Mesendoderm (in vitro differentiated cells): ENCODE data around the gene TGOLN2.
"Not testable (repeated sequence)": the region's sequence is repeated elsewhere in the genome, so short reads cannot be mapped to it uniquely, and the experiment has no call there.

Experiments
- DNase-seq: peaks from one replicate; pipeline ENCODE4 v3.0.0; 2013
- H2AK5ac ChIP-seq: 2 replicates; pipeline ENCODE4 v1.6.1; 2013; ENCODE audit warnings: low read length, inconsistent platforms
- H2BK120ac ChIP-seq: 2 replicates; pipeline ENCODE4 v1.6.1; 2013; ENCODE audit warnings: low read depth, mild to moderate bottlenecking, low read length, moderate library complexity, mixed read lengths
- H2BK15ac ChIP-seq: replicated peaks from 2 replicates; pipeline ENCODE4 v1.6.1; 2013; ENCODE audit warnings: low read depth, mild to moderate bottlenecking, moderate library complexity
- H2BK5ac ChIP-seq: 2 replicates; pipeline ENCODE4 v1.6.1; 2013; ENCODE audit warnings: low read length, inconsistent platforms
- H3K18ac ChIP-seq: 2 replicates; pipeline ENCODE4 v1.6.1; 2013; ENCODE audit warnings: mild to moderate bottlenecking, low read length, mixed read lengths
- H3K23ac ChIP-seq: one replicate; pipeline ENCODE4 v1.6.1; 2013; ENCODE audit warnings: low read length
- H3K27ac ChIP-seq: 2 replicates; pipeline ENCODE4 v1.5.1; 2013; ENCODE audit warnings: low read depth, mild to moderate bottlenecking, inconsistent platforms, low read length, moderate library complexity
- H3K27me3 ChIP-seq: 2 replicates; pipeline ENCODE4 v1.6.1; 2013; ENCODE audit warnings: low read length, control low read depth, mild to moderate bottlenecking, inconsistent platforms; ENCODE audit not compliant: insufficient read depth, poor library complexity
- H3K36me3 ChIP-seq: 2 replicates; pipeline ENCODE4 v1.6.1; 2013; ENCODE audit warnings: low read length, inconsistent platforms; ENCODE audit not compliant: control insufficient read depth, insufficient read depth
- H3K4ac ChIP-seq: one replicate; pipeline ENCODE4 v1.6.1; 2013; ENCODE audit warnings: low read depth, mild to moderate bottlenecking, low read length, moderate library complexity
- H3K4me1 ChIP-seq: 2 replicates; pipeline ENCODE4 v1.6.1; 2013; ENCODE audit warnings: low read depth, low read length, inconsistent platforms; ENCODE audit not compliant: control insufficient read depth
- H3K4me2 ChIP-seq: 2 replicates; pipeline ENCODE4 v1.6.1; 2013; ENCODE audit warnings: low read length
- H3K4me3 ChIP-seq: 2 replicates; pipeline ENCODE4 v1.5.1; 2013; ENCODE audit warnings: mild to moderate bottlenecking, low read length
- H3K56ac ChIP-seq: one replicate; pipeline ENCODE4 v1.6.1; 2013; ENCODE audit warnings: low read length
- H3K79me1 ChIP-seq: 2 replicates; pipeline ENCODE4 v1.6.1; 2013; ENCODE audit warnings: low read length, inconsistent platforms
- H3K79me2 ChIP-seq: 2 replicates; pipeline ENCODE4 v1.6.1; 2013; ENCODE audit warnings: mild to moderate bottlenecking, low read length; ENCODE audit not compliant: control insufficient read depth, insufficient read depth
- H3K9ac ChIP-seq: 2 replicates; pipeline ENCODE4 v1.6.1; 2013; ENCODE audit warnings: low read length, inconsistent platforms
- H4K5ac ChIP-seq: one replicate; pipeline ENCODE4 v1.6.1; 2013; ENCODE audit warnings: low read length
- H4K8ac ChIP-seq: one replicate; pipeline ENCODE4 v1.6.1; 2013; ENCODE audit warnings: low read depth, mild to moderate bottlenecking, control low read depth, low read length, moderate library complexity
- WGBS: extraction: QIAGEN DNeasy Blood & Tissue Kit; methylation state at CpG from one replicate; pipeline ENCODE4 v1.1.7; 2013; ENCODE audit warnings: low lambda C conversion rate, missing lambda C conversion rate; ENCODE audit not compliant: insufficient coverage; ENCODE audit errors: extremely low coverage; 5-methylcytosine and 5-hydroxymethylcytosine counted together

The TGOLN2 gene

GRCh38 chr2:85319796-85320195 is 8.0 kb downstream of the TGOLN2 start:
- H3K56ac ChIP-seq = no peak overlapping the region
- H3K79me2 ChIP-seq = peaks cover 3% of the 10 kb centered on the region
- H3K27ac ChIP-seq = no peak overlapping the region
- H3K4me2 ChIP-seq = no peak overlapping the region
- H3K27me3 ChIP-seq = no peaks in the 10 kb centered on the region
- H3K36me3 ChIP-seq = peaks cover 14% of the 10 kb centered on the region
- no peak overlapping the region for H3K23ac ChIP-seq
- no peak overlapping the region for H2BK5ac ChIP-seq
- no peak overlapping the region for H3K4me3 ChIP-seq
- no peak overlapping the region for H3K4ac ChIP-seq
- H2BK120ac ChIP-seq = no peak overlapping the region
- H3K4me1 ChIP-seq = no peaks in the 10 kb centered on the region
- no peak overlapping the region for H3K18ac ChIP-seq
- H2AK5ac ChIP-seq = no peak overlapping the region
- H4K8ac ChIP-seq = no peak overlapping the region
- no peak overlapping the region for H2BK15ac ChIP-seq
- no peak for DNase-seq
- H3K79me1 ChIP-seq = peaks cover 10% of the 10 kb centered on the region
- no CpG with 5 or more reads among the region's 4 CpGs for WGBS
- no peak overlapping the region for H3K9ac ChIP-seq
- H4K5ac ChIP-seq = no peak overlapping the region

DNA sequence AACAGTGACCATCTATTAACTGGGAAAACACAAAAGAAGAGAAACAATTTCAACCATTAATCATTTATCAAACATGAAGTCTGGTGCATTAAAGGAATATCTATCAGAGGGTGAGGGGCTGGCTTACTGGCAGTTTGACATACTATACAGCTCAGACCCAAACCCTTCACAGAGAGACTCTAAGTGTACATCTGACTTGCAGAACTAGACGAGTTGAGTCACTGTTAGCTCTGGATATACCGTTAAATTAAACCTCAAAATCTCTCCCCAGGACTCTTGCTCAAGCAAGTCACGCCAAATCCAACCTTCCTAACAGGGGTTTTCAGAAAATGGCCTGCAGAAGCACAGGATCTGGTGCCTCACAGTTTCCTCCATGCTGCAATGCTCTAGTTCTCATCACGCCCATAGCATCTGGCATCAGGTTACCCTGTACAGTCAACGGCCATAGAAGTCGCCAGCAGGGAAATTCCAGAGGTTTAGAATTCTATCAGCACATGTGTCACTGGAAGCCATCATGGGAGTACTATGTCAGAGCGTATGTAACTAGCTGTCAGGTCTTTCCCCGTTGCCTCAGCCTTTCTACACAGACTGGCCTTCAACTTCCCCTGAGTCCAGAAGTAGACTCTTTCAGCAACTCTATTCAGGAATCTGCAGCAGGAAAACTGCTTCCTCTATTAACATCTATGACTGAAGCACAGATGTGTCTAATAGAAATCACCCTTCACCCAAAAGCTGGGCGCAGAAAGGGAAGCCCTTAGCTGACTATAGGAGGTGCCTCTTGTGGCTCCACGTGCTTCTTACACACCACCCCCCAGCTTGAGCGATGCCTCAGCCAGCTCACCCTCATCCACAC is 9.3 kb downstream of the TGOLN2 start:
- Histone ChIP-seq H3K4me3 (no peak overlapping the region), H3K4me2 (no peak overlapping the region), H3K9ac (no peak overlapping the region), H3K18ac (no peak overlapping the region), H3K27me3 (no peaks in the 10 kb centered on the region), H3K56ac (no peak overlapping the region), H2BK15ac (no peak overlapping the region), H2BK5ac (no peak overlapping the region), H3K79me2 (no peaks in the 10 kb centered on the region), H3K79me1 (peaks cover 6% of the 10 kb centered on the region), H2AK5ac (no peak overlapping the region), H3K23ac (no peak overlapping the region), H3K27ac (no peak overlapping the region), H4K5ac (no peak overlapping the region), H4K8ac (no peak overlapping the region), H2BK120ac (no peak overlapping the region), H3K36me3 (peaks cover 8% of the 10 kb centered on the region), H3K4ac (no peak overlapping the region), H3K4me1 (no peaks in the 10 kb centered on the region)
- no CpG with 5 or more reads among the region's 11 CpGs for WGBS
- no peak for DNase-seq

DNA sequence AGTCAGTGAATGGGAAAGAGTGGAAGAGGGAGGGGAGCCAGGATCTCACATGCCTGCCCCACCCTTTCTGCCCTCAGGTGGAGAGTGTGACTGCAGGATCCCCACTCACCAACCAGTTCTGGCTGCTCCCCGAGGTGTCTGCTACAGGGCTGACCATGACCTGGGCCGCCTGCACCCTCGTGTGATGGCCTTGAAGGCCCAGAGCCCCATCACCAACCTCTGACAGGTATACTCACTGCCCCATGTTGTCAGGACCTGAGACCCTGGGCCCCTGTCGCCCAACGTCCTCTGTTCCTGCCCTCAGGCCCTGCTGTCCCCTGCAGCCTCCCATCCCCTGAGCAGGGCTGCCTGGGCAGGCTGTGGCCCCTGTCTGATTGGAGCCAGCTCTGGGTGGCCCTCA is 11.9 kb downstream of the TGOLN2 start:
- not testable (repeated sequence) for H4K5ac ChIP-seq, H3K27me3 ChIP-seq, H3K56ac ChIP-seq, H2BK5ac ChIP-seq, H3K4me3 ChIP-seq, H2BK15ac ChIP-seq, H3K79me2 ChIP-seq, H3K4ac ChIP-seq, H3K79me1 ChIP-seq, H3K9ac ChIP-seq, H3K4me2 ChIP-seq, H4K8ac ChIP-seq, H2AK5ac ChIP-seq, H3K23ac ChIP-seq, DNase-seq, H3K36me3 ChIP-seq, H3K4me1 ChIP-seq, H3K18ac ChIP-seq, H2BK120ac ChIP-seq, H3K27ac ChIP-seq
- WGBS = no CpG with 5 or more reads among the region's 5 CpGs

- H3K4me3 ChIP-seq = no peak overlapping the region
- no peak overlapping the region for H4K5ac ChIP-seq
- H2BK120ac ChIP-seq = no peak overlapping the region
- no peak overlapping the region for H2BK15ac ChIP-seq
- H3K79me2 ChIP-seq = no peaks in the 10 kb centered on the region
- H3K36me3 ChIP-seq = peaks cover 4% of the 10 kb centered on the region
- no peak overlapping the region for H4K8ac ChIP-seq
- H3K27ac ChIP-seq = no peak overlapping the region
- no peak overlapping the region for H3K9ac ChIP-seq
- H3K4me2 ChIP-seq = no peak overlapping the region
- H2AK5ac ChIP-seq = no peak overlapping the region
- no peak overlapping the region for H3K56ac ChIP-seq
- H3K27me3 ChIP-seq = no peaks in the 10 kb centered on the region
- no CpG with 5 or more reads among the region's 10 CpGs for WGBS
- DNase-seq = no peak
- H3K4me1 ChIP-seq = peaks cover 6% of the 10 kb centered on the region
- H3K23ac ChIP-seq = no peak overlapping the region
- peaks cover 3% of the 10 kb centered on the region for H3K79me1 ChIP-seq
- H3K4ac ChIP-seq = no peak overlapping the region
- no peak overlapping the region for H3K18ac ChIP-seq
- no peak overlapping the region for H2BK5ac ChIP-seq
Observed at GRCh38 chr2:85314884-85315242, 12.9 kb downstream of the TGOLN2 start.

GRCh38 chr2:85312404-85312803 is 15.4 kb downstream of the TGOLN2 start:
- no peak overlapping the region for H2BK15ac ChIP-seq
- no peak overlapping the region for H3K4ac ChIP-seq
- H2BK5ac ChIP-seq = no peak overlapping the region
- no peak overlapping the region for H3K18ac ChIP-seq
- H2BK120ac ChIP-seq = no peak overlapping the region
- H3K27me3 ChIP-seq = no peaks in the 10 kb centered on the region
- peaks cover 8% of the 10 kb centered on the region for H3K4me1 ChIP-seq
- H3K56ac ChIP-seq = no peak overlapping the region
- WGBS = 100% methylated on average over 1 of the region's 7 CpGs
- no peak overlapping the region for H3K27ac ChIP-seq
- H3K9ac ChIP-seq = no peak overlapping the region
- no peak overlapping the region for H4K5ac ChIP-seq
- no peak overlapping the region for H3K4me3 ChIP-seq
- H3K4me2 ChIP-seq = no peak overlapping the region
- DNase-seq = no peak
- no peaks in the 10 kb centered on the region for H3K79me2 ChIP-seq
- peaks cover 2% of the 10 kb centered on the region for H3K36me3 ChIP-seq
- H3K79me1 ChIP-seq = no peaks in the 10 kb centered on the region
- H4K8ac ChIP-seq = no peak overlapping the region
- no peak overlapping the region for H2AK5ac ChIP-seq
- no peak overlapping the region for H3K23ac ChIP-seq

DNA sequence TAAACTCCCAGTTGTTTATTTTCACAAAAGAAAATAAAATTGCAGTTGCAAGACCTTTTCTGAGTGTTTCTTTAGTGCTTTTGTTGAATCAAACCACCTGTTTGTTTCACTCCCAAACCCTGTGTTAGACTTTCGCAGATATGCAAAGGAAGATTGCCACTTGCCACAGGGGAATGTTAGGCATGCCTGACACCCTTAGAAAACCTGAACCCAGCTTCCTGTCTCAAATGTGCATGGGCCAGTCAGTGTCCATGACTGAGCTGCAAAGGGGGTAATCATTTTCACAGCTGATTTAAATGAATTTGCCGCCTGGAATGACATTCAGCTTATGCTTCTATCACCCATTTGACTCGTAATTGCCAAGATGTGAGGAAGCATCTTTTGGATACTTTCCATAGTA is 17.5 kb downstream of the TGOLN2 start:
- WGBS = no CpG with 5 or more reads among the region's 3 CpGs
- Histone ChIP-seq H4K8ac (no peak overlapping the region), H3K79me1 (no peaks in the 10 kb centered on the region), H2BK120ac (no peak overlapping the region), H3K4ac (no peak overlapping the region), H3K36me3 (no peaks in the 10 kb centered on the region), H4K5ac (no peak overlapping the region), H3K27me3 (no peaks in the 10 kb centered on the region), H3K18ac (no peak overlapping the region), H3K9ac (no peak overlapping the region), H3K27ac (no peak overlapping the region), H3K4me2 (no peak overlapping the region), H2AK5ac (no peak overlapping the region), H3K4me3 (no peak overlapping the region), H3K79me2 (no peaks in the 10 kb centered on the region), H3K4me1 (peaks cover 8% of the 10 kb centered on the region), H3K23ac (no peak overlapping the region), H2BK15ac (no peak overlapping the region), H2BK5ac (no peak overlapping the region), H3K56ac (no peak overlapping the region)
- peak; percentile 65 for DNase-seq
